ENCODE measurements around the gene NCS1.

Gene NCS1

DNA sequence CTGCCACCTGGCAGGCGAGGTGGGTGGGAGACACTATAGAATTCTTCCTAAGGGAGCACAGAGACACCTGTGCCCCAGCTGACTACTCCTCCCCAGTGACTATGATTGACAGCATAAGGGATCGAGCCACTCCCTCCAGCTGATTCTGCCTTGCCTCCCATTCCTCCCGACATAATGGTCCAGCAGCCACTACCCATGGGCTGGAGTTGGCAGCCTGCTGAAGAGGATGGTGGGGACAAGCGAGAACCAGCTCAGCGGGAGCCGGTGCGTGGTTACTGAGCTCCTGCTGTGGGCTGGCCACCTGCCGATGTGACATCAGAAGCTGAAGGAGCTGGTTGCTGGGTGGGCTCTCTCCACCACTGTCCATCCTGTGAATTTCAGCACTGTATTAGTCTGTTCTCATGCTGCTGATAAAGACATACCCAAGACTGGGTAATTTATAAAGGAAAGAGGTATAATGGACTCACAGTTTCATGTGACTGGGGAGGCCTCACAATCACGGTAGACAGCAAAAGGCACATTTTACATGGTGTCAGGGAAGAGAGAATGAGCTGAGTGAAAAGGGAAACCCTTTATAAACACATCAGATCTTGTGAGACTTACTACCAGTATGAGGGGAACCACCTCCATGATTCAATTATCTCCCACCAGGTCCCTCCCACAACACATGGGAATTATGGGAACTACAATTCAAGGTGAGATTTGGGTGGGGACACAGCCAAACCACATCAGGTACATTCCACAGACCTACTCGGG is 12.1 kb upstream of the NCS1 start:
- no peaks in the 10 kb centered on the region for H3K9me2 ChIP-seq (replicated peaks; ENCODE audit: control insufficient read depth, low read length)
- no peak overlapping the region for H3K27ac ChIP-seq (ENCODE audit: low read depth, low read length)
- H3K36me3 ChIP-seq (ENCODE audit: control insufficient read depth, low read length), result no peaks in the 10 kb centered on the region
- H3K4me1 ChIP-seq (ENCODE audit: control insufficient read depth, low read length), result no peaks in the 10 kb centered on the region
- H3K27me3 ChIP-seq (ENCODE audit: control insufficient read depth, low read length), result no peaks in the 10 kb centered on the region
- no peak overlapping the region for H3K4me3 ChIP-seq (ENCODE audit: low read length)
- no peaks in the 10 kb centered on the region for H3K9me3 ChIP-seq (ENCODE audit: control insufficient read depth, insufficient read depth, low read length)
- no peaks in the 10 kb centered on the region for H3F3A ChIP-seq (ENCODE audit: control insufficient read depth, insufficient read depth)
- TF ChIP-seq, protein P1, sequence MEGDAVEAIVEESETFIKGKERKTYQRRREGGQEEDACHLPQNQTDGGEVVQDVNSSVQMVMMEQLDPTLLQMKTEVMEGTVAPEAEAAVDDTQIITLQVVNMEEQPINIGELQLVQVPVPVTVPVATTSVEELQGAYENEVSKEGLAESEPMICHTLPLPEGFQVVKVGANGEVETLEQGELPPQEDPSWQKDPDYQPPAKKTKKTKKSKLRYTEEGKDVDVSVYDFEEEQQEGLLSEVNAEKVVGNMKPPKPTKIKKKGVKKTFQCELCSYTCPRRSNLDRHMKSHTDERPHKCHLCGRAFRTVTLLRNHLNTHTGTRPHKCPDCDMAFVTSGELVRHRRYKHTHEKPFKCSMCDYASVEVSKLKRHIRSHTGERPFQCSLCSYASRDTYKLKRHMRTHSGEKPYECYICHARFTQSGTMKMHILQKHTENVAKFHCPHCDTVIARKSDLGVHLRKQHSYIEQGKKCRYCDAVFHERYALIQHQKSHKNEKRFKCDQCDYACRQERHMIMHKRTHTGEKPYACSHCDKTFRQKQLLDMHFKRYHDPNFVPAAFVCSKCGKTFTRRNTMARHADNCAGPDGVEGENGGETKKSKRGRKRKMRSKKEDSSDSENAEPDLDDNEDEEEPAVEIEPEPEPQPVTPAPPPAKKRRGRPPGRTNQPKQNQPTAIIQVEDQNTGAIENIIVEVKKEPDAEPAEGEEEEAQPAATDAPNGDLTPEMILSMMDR (IDR thresholded peaks at IDR 0.05; ENCODE audit: low read depth, low read length, poor library complexity, severe bottlenecking), result no peak
- no peaks in the 10 kb centered on the region for H3K79me2 ChIP-seq (ENCODE audit: control insufficient read depth, low read length)
- no peak overlapping the region for H3K4me2 ChIP-seq (ENCODE audit: low read length)
- H4K20me1 ChIP-seq (ENCODE audit: control insufficient read depth, insufficient read depth, low read depth, low read length), result no peaks in the 10 kb centered on the region

DNA sequence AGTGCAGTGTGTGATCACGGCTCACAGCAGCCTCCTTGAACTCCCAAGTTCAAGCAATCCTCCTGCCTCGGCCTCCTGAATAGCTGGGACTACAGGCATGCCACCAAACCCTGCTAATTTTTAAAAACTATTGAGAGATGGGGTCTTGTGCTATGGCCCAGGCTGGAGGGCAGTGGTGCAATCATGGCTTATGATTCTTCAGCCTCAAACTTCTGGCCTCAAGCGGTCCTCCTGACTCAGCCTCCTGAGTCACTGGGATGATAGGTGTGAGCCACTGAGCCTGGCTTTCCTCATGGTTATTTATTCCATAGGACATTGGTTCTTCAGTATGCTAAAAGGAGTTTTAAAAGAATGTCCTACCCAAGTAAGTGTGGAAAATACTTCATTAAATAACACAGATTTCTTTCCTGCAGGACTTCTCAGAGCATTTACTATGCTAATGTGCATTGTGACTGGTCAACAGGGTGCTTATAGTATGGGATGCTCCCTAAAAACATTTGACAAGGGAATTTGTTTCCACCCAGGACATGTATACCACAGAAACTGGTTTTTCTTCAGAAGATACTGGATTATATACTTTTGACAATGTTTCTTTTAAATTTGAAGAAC is 11.2 kb upstream of the NCS1 start:
- Histone ChIP-seq H4K20me1 (ENCODE audit: control insufficient read depth, insufficient read depth, low read depth, low read length) (no peaks in the 10 kb centered on the region), H3K4me2 (ENCODE audit: low read length) (no peak overlapping the region), H3K9me3 (ENCODE audit: control insufficient read depth, insufficient read depth, low read length) (no peaks in the 10 kb centered on the region), H3F3A (ENCODE audit: control insufficient read depth, insufficient read depth) (no peaks in the 10 kb centered on the region), H3K79me2 (ENCODE audit: control insufficient read depth, low read length) (no peaks in the 10 kb centered on the region), H3K4me1 (ENCODE audit: control insufficient read depth, low read length) (no peaks in the 10 kb centered on the region), H3K27ac (ENCODE audit: low read depth, low read length) (no peak overlapping the region), H3K9me2 (replicated peaks; ENCODE audit: control insufficient read depth, low read length) (no peaks in the 10 kb centered on the region), H3K36me3 (ENCODE audit: control insufficient read depth, low read length) (no peaks in the 10 kb centered on the region), H3K27me3 (ENCODE audit: control insufficient read depth, low read length) (no peaks in the 10 kb centered on the region), H3K4me3 (ENCODE audit: low read length) (no peak overlapping the region)
- TF ChIP-seq, protein P1 (IDR thresholded peaks at IDR 0.05; ENCODE audit: low read depth, low read length, poor library complexity, severe bottlenecking), result no peak
- no peak for TF ChIP-seq EZH2phosphoT487 (IDR thresholded peaks at IDR 0.05; ENCODE audit: borderline replicate concordance, low read length)

DNA sequence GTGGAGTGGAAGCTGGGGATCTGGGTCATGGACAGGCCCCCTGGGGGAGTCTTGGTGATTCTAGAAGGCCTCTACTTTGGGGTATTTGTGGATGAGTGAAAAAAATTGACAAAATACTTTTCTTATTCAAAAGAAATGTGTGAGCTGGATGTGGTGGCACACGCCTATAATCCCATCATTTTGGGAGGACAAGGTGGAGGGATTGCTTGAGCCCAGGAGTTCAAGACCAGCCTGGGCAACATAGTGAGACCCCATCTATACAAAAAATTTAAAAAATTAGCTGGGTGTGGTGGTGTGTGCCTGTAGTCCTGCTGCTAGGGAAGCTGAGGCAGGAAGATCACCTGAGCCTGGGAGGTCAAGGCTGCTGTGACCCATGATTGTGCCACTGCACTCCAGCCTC is 6.6 kb upstream of the NCS1 start:
- no peaks in the 10 kb centered on the region for H3F3A ChIP-seq (ENCODE audit: control insufficient read depth, insufficient read depth)
- H3K9me2 ChIP-seq (replicated peaks; ENCODE audit: control insufficient read depth, low read length), result no peaks in the 10 kb centered on the region
- no peak overlapping the region for H3K27ac ChIP-seq (ENCODE audit: low read depth, low read length)
- no peaks in the 10 kb centered on the region for H3K27me3 ChIP-seq (ENCODE audit: control insufficient read depth, low read length)
- no peak overlapping the region for H3K4me3 ChIP-seq (ENCODE audit: low read length)
- H3K9me3 ChIP-seq (ENCODE audit: control insufficient read depth, insufficient read depth, low read length), result no peaks in the 10 kb centered on the region
- H3K36me3 ChIP-seq (ENCODE audit: control insufficient read depth, low read length), result no peaks in the 10 kb centered on the region
- no peaks in the 10 kb centered on the region for H3K4me1 ChIP-seq (ENCODE audit: control insufficient read depth, low read length)
- H4K20me1 ChIP-seq (ENCODE audit: control insufficient read depth, insufficient read depth, low read depth, low read length), result no peaks in the 10 kb centered on the region
- H3K4me2 ChIP-seq (ENCODE audit: low read length), result no peak overlapping the region
- H3K79me2 ChIP-seq (ENCODE audit: control insufficient read depth, low read length), result no peaks in the 10 kb centered on the region
- TF ChIP-seq, protein P1 (IDR thresholded peaks at IDR 0.05; ENCODE audit: low read depth, low read length, poor library complexity, severe bottlenecking), result no peak
- TF ChIP-seq EZH2phosphoT487 (IDR thresholded peaks at IDR 0.05; ENCODE audit: borderline replicate concordance, low read length), result no peak

Data from DOHH2 (cell line).